Brain microvascular endothelial cell (primary cell): ENCODE results near the gene OSER1.
"Not testable (repeated sequence)": the region's sequence is repeated elsewhere in the genome, so short reads cannot be mapped to it uniquely, and the experiment has no call there.

Experiments
- DNase-seq: peaks from one replicate; pipeline ENCODE4 v3.0.0-alpha.2; 2020
- H3K27ac ChIP-seq: fragments of 250-450 bp; sonication (Bioruptor Pico); 2 replicates; pipeline ENCODE4 v1.5.1; 2020; ENCODE audit warnings: mild to moderate bottlenecking, moderate library complexity
- H3K27me3 ChIP-seq: fragments of 250-450 bp; sonication (Bioruptor Pico); replicated peaks from 2 replicates; pipeline ENCODE4 v1.5.1; 2020; ENCODE audit warnings: mild to moderate bottlenecking
- H3K36me3 ChIP-seq: fragments of 250-450 bp; sonication (Bioruptor Pico); replicated peaks from 2 replicates; pipeline ENCODE4 v1.5.1; 2020; ENCODE audit warnings: mild to moderate bottlenecking
- H3K4me3 ChIP-seq: 2 replicates; pipeline ENCODE4 v1.5.1; 2011; ENCODE audit warnings: low read depth, mild to moderate bottlenecking, control low read depth, low read length, moderate library complexity
- in situ Hi-C: cut with HindIII; loops from 2 replicates; pipeline ENCODE4 v1.10.0; 2017; ENCODE audit warnings: low sequenced_read_pairs, low pct_ligation_motif_present
- TF ChIP-seq, protein P1 (sequence below): IDR thresholded peaks from 2 replicates; pipeline ENCODE4 v1.5.1; 2011; ENCODE audit warnings: low read depth, mild to moderate bottlenecking, moderate library complexity, low read length, control low read depth, inconsistent platforms; ENCODE audit errors: missing control alignments

OSER1 gene

DNA sequence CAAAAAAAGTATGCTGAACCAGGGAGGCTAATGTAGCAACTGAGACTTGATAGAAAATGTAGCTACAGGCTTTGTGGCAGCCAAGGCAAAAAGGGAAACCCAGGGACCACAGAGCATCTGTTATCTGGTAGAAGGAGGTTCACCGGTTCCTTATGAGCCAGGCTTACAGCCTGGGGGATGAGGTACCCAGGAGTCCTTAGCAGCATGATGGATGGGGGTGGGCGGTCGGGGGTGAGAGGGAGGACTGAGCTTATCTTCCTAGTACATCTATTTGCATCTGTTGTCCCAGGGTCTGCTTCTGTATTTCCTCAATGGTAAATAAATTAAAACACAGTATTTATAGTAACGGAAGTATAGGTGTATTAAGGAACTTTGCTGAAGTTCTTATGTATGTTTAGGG lies 35.4 kb upstream of the OSER1 start:
- no peaks in the 10 kb centered on the region for H3K36me3 ChIP-seq
- TF ChIP-seq, protein P1, sequence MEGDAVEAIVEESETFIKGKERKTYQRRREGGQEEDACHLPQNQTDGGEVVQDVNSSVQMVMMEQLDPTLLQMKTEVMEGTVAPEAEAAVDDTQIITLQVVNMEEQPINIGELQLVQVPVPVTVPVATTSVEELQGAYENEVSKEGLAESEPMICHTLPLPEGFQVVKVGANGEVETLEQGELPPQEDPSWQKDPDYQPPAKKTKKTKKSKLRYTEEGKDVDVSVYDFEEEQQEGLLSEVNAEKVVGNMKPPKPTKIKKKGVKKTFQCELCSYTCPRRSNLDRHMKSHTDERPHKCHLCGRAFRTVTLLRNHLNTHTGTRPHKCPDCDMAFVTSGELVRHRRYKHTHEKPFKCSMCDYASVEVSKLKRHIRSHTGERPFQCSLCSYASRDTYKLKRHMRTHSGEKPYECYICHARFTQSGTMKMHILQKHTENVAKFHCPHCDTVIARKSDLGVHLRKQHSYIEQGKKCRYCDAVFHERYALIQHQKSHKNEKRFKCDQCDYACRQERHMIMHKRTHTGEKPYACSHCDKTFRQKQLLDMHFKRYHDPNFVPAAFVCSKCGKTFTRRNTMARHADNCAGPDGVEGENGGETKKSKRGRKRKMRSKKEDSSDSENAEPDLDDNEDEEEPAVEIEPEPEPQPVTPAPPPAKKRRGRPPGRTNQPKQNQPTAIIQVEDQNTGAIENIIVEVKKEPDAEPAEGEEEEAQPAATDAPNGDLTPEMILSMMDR, result no peak
- no peak overlapping the region for H3K4me3 ChIP-seq
- no peak for DNase-seq
- H3K27me3 ChIP-seq, result peaks cover 16% of the 10 kb centered on the region
- no peak overlapping the region for H3K27ac ChIP-seq
- in situ Hi-C loops, result no loop called here

GRCh38 chr20:44241796-44242195 lies 31.2 kb upstream of the OSER1 start:
- Histone ChIP-seq H3K27ac (no peak overlapping the region), H3K27me3 (peaks cover 6% of the 10 kb centered on the region), H3K36me3 (no peaks in the 10 kb centered on the region), H3K4me3 (no peak overlapping the region)
- DNase-seq, result no peak
- TF ChIP-seq, protein P1, result no peak
- in situ Hi-C loops, result no loop called here

DNA sequence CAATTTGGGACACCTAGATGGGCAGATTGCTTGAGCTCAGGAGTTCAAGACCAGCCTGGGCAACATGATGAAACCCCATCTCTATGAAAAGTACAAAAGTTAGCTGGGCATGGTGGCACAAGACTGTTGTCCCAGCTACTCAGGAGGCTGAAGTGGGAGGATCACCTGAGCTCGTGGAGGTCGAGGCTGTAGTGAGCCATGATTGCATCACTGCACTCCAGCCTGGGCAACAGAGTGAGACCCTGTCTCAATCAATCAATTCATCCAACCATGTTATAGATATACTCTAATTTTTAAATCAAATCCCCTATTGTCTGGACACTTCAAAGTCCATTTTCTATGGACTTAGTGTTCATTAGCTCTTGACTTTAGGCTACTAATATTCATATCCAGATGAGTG lies 26.3 kb upstream of the OSER1 start:
- H3K27ac ChIP-seq, H3K4me3 ChIP-seq, H3K27me3 ChIP-seq, H3K36me3 ChIP-seq, DNase-seq, in situ Hi-C loops: not testable (repeated sequence)

DNA sequence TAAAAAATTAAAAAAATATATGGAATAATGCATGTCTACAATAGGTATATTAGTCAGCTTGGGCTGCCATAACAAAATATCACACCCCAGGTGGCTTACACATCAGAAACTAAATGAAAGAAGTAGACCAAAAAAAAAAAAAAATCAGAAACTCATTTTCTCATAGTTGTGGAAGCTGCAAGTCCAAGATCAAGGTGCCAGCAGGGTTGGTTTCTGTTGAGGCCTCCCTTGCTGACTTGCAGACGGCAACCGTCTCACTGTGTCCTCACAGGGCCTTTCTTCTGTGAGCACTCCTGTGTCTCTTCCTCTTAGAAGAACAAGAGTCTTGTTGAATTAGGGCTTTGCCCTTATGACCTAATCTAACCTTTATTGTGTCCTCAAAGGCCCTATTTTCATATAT lies 25.1 kb upstream of the OSER1 start:
- in situ Hi-C loops, result no loop called here
- Histone ChIP-seq H3K27ac (no peak overlapping the region), H3K27me3 (no peaks in the 10 kb centered on the region), H3K4me3 (no peak overlapping the region), H3K36me3 (no peaks in the 10 kb centered on the region)
- DNase-seq, result no peak
- TF ChIP-seq, protein P1, result no peak

GRCh38 chr20:44234566-44235317 lies 24.2 kb upstream of the OSER1 start:
- TF ChIP-seq, protein P1, result no peak
- no peak for DNase-seq
- no peaks in the 10 kb centered on the region for H3K27me3 ChIP-seq
- H3K36me3 ChIP-seq, result no peaks in the 10 kb centered on the region
- in situ Hi-C loops, result no loop called here
- no peak overlapping the region for H3K4me3 ChIP-seq
- H3K27ac ChIP-seq, result no peak overlapping the region

DNA sequence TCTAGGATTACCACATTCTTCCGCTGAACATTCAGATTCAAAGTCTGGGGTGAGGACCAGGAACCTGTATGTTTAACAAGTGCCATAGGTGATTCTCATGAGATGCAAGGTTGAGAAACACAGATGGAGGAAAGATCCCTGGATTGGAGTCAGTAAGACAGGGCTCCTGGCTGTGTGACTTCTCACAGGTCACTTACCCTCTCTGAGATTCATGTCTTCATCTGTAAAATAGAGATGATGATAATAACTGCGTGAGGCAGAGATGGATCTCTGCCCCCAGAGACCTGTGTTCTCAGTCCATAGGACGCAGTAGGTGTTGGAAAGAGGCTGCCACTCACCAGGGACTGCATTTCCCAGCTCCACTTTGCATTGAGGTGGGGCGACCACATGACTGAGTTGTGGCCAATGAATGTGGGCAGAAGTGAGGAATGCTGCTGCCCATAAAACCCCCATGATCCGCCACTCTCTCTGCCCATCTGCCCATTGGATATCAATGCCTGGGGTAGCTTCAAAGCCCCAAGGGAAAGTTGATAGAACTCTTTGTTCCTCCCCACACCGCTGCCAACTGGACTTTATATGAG lies 23.0 kb upstream of the OSER1 start:
- DNase-seq, result no peak
- Histone ChIP-seq H3K4me3 (no peak overlapping the region), H3K36me3 (no peaks in the 10 kb centered on the region), H3K27me3 (no peaks in the 10 kb centered on the region), H3K27ac (no peak overlapping the region)
- TF ChIP-seq, protein P1, result no peak
- in situ Hi-C loops, result no loop called here

GRCh38 chr20:44232469-44232856 lies 21.9 kb upstream of the OSER1 start:
- in situ Hi-C loops, H3K4me3 ChIP-seq, H3K36me3 ChIP-seq, DNase-seq, H3K27ac ChIP-seq, H3K27me3 ChIP-seq: not testable (repeated sequence)
